ENCODE data around the gene MGMT. TPM values are rescaled to one million over a fixed set of nuclear protein-coding genes. Genes with fewer than 3 reads are reported as not detected.

MGMT gene
- total and polyA plus RNA-seq, 4 donors, result 28.2 to 79.1 (median 46.0) TPM

DNA sequence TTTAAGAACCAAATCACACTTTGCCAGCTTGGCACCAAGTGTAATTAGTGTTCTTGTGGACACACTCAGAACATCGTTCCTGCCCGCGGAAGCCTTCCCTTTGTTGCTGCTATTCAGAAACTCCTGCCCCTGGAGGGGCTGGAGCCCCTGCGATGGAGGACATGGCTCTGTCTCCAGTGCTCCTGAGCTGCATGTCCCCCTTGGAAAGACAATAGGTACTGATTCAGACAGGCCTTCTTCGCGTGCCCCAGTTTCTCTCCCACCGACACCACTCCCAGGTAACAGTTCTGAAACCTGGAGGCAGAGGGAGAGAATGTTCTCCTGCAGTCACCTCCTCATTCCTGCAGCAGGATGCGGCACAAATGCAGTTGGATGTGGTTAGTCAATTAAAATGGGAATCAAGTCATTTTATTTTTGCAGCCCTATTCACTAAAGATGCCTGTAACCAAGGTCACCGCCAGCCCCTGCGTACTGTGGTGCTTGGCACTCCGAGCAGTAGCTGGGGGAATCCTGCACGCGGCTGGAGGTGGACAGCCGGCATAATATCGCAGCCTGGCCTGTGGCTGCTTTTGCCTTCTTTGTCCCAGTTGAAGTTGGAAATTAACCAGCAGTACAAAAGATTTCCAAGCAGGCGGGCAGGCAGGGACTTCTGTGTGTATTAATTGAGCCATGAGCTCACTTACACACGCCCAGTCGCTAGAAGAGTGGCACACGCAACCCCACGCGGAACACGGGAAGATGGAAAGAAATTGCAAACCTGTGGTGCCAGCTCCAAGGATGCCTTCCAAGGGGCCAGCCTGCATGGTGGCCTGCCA is 291.4 kb downstream of the MGMT start:
- no peak for TF ChIP-seq FOXA1 (IDR thresholded peaks at IDR 0.05)
- TF ChIP-seq HNF4G (IDR thresholded peaks at IDR 0.05), result no peak
- Histone ChIP-seq H3K36me3 (ENCODE audit: control insufficient read depth in 4 of 4, insufficient read depth in 3 of 4, low read depth in 1 of 4, low read length in 3 of 4) (peaks cover 0 to 10% (median 4%) of the 10 kb centered on the region in 4 donors), H3K4me3 (ENCODE audit: low read depth in 1 of 3, low read length in 3 of 3) (no peak overlapping the region), H3K27ac (ENCODE audit: low read depth in 1 of 2, low read length in 2 of 2) (peak overlapping the region; percentile 90 to 91), H3K9ac (ENCODE audit: low read depth in 1 of 2, low read length in 2 of 2) (no peak overlapping the region), H3K4me1 (ENCODE audit: control insufficient read depth in 4 of 4, insufficient read depth in 4 of 4, low read length in 3 of 4) (peaks cover 21 to 55% (median 46%) of the 10 kb centered on the region in 4 donors), H3K27me3 (ENCODE audit: control insufficient read depth in 4 of 4, insufficient read depth in 4 of 4, low read length in 3 of 4) (no peaks in the 10 kb centered on the region), H3K9me3 (ENCODE audit: control insufficient read depth in 4 of 4, low read length in 3 of 4) (no peaks in the 10 kb centered on the region)
- WGBS, result 75% methylated on average over 22 of the region's 22 CpGs
- peak; percentile 22 for DNase-seq (ENCODE audit: low spot score)

DNA sequence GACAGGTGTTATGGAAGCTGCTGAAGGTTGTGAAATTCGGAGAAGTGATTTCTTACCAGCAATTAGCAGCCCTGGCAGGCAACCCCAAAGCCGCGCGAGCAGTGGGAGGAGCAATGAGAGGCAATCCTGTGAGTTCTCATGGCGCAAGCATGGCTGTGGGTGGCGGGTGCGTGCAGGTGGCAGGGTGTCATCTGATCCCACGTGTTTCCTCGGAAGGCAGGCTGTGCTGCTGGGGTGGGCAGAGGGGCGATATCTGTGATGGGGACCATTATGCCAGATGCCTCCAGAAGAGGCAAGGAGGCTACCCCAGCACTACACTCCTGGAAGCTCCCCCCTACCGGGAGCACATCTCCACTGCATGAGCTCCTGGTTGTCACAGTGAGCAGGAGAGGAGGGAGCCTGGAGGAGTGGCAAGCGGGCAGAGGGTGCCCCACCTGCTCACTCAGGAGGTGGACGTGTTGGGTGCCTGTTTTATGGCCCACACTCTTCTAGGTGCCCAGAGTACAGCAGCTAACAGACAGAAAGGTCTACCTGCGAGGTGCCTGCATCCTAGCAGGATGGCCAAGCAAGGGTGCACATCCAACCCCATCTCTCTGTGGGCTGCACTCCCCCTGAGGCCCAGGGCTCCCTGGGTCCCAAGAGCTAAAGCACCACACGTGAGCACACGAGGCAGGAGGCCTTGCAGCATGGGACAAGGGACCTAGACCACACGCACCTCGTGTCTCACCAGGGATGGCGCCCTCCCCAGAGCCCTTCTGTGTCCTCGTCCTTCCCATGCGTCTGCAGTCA is 292.4 kb downstream of the MGMT start:
- Histone ChIP-seq H3K27me3 (ENCODE audit: control insufficient read depth in 4 of 4, insufficient read depth in 4 of 4, low read length in 3 of 4) (no peaks in the 10 kb centered on the region), H3K9me3 (ENCODE audit: control insufficient read depth in 4 of 4, low read length in 3 of 4) (no peaks in the 10 kb centered on the region), H3K4me3 (ENCODE audit: low read depth in 1 of 3, low read length in 3 of 3) (no peak overlapping the region), H3K27ac (ENCODE audit: low read depth in 1 of 2, low read length in 2 of 2) (no peak overlapping the region), H3K4me1 (ENCODE audit: control insufficient read depth in 4 of 4, insufficient read depth in 4 of 4, low read length in 3 of 4) (peaks cover 21 to 45% (median 39%) of the 10 kb centered on the region in 4 donors), H3K36me3 (ENCODE audit: control insufficient read depth in 4 of 4, insufficient read depth in 3 of 4, low read depth in 1 of 4, low read length in 3 of 4) (peaks cover 0 to 10% (median 4%) of the 10 kb centered on the region in 4 donors), H3K9ac (ENCODE audit: low read depth in 1 of 2, low read length in 2 of 2) (no peak overlapping the region)
- TF ChIP-seq, protein P1, sequence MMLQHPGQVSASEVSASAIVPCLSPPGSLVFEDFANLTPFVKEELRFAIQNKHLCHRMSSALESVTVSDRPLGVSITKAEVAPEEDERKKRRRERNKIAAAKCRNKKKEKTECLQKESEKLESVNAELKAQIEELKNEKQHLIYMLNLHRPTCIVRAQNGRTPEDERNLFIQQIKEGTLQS (IDR thresholded peaks at IDR 0.05), result no peak
- peak; percentile 19 for DNase-seq (ENCODE audit: low spot score)
- 96% methylated on average over 21 of the region's 21 CpGs for WGBS

DNA sequence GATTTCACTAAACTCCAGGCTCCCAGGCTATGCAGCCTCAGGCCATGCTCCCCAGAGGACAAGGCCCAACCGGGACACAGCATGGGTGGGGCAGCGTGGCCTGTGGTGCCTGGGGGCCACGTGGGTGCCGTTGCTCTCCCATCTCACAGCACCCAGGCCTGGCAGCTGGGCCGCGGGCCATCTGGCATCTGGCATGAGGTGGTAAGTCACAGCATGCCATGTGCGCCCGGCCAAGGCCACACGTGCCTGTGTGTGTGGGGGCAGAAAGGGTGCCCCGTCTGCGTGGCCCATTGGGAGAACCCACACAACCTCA is 292.9 kb downstream of the MGMT start:
- Histone ChIP-seq H3K9me3 (ENCODE audit: control insufficient read depth in 4 of 4, low read length in 3 of 4) (no peaks in the 10 kb centered on the region), H3K27me3 (ENCODE audit: control insufficient read depth in 4 of 4, insufficient read depth in 4 of 4, low read length in 3 of 4) (no peaks in the 10 kb centered on the region), H3K9ac (ENCODE audit: low read depth in 1 of 2, low read length in 2 of 2) (no peak overlapping the region), H3K4me1 (ENCODE audit: control insufficient read depth in 4 of 4, insufficient read depth in 4 of 4, low read length in 3 of 4) (peaks cover 18 to 39% (median 34%) of the 10 kb centered on the region in 4 donors), H3K4me3 (ENCODE audit: low read depth in 1 of 3, low read length in 3 of 3) (no peak overlapping the region), H3K36me3 (ENCODE audit: control insufficient read depth in 4 of 4, insufficient read depth in 3 of 4, low read depth in 1 of 4, low read length in 3 of 4) (peaks cover 0 to 10% (median 4%) of the 10 kb centered on the region in 4 donors), H3K27ac (ENCODE audit: low read depth in 1 of 2, low read length in 2 of 2) (no peak overlapping the region)
- WGBS, result 64% methylated on average over 11 of the region's 11 CpGs
- TF ChIP-seq JUND (IDR thresholded peaks at IDR 0.05) (no peak), HNF4A (conservative IDR thresholded peaks at IDR 0.05) (no peak), RXRA (IDR thresholded peaks at IDR 0.05) (no peak), FOXA2 (IDR thresholded peaks at IDR 0.05) (no peak)
- TF ChIP-seq, protein P2, sequence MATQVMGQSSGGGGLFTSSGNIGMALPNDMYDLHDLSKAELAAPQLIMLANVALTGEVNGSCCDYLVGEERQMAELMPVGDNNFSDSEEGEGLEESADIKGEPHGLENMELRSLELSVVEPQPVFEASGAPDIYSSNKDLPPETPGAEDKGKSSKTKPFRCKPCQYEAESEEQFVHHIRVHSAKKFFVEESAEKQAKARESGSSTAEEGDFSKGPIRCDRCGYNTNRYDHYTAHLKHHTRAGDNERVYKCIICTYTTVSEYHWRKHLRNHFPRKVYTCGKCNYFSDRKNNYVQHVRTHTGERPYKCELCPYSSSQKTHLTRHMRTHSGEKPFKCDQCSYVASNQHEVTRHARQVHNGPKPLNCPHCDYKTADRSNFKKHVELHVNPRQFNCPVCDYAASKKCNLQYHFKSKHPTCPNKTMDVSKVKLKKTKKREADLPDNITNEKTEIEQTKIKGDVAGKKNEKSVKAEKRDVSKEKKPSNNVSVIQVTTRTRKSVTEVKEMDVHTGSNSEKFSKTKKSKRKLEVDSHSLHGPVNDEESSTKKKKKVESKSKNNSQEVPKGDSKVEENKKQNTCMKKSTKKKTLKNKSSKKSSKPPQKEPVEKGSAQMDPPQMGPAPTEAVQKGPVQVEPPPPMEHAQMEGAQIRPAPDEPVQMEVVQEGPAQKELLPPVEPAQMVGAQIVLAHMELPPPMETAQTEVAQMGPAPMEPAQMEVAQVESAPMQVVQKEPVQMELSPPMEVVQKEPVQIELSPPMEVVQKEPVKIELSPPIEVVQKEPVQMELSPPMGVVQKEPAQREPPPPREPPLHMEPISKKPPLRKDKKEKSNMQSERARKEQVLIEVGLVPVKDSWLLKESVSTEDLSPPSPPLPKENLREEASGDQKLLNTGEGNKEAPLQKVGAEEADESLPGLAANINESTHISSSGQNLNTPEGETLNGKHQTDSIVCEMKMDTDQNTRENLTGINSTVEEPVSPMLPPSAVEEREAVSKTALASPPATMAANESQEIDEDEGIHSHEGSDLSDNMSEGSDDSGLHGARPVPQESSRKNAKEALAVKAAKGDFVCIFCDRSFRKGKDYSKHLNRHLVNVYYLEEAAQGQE (IDR thresholded peaks at IDR 0.05), result no peak
- peak; percentile 12 for DNase-seq (ENCODE audit: low spot score)

All from liver (tissue), 9 donors.